NOMO-1 (cell line): ENCODE results near the gene TCF19.
A peak's percentile ranks its signal among the peaks of the same experiment; 100 is the strongest.

Experiments used
- DNase-seq, 2 experiments: peaks; one replicate each; lab custom pipeline; 2025; ENCODE audit not compliant: unreplicated experiment in 2 of 2; lab: John Stamatoyannopoulos, UW

TCF19 gene

GRCh38 chr6:31202259-31203166, 44.1 kb downstream of the TCF19 start:
- no peak for DNase-seq

- DNase-seq, result peak; percentile 53 to 68
Measured at GRCh38 chr6:31203345-31203979, 45.1 kb downstream of the TCF19 start.

GRCh38 chr6:31204751-31205145, 46.4 kb downstream of the TCF19 start:
- DNase-seq, result no peak

GRCh38 chr6:31205638-31206037, 47.2 kb downstream of the TCF19 start:
- DNase-seq, result no peak

- no peak for DNase-seq
Measured at GRCh38 chr6:31208506-31208905, 50.1 kb downstream of the TCF19 start.

- no peak for DNase-seq
Measured at GRCh38 chr6:31209137-31209536, 50.7 kb downstream of the TCF19 start.

- no peak for DNase-seq
Measured at GRCh38 chr6:31210123-31210522, 51.7 kb downstream of the TCF19 start.

- DNase-seq, result no peak
Measured at GRCh38 chr6:31210741-31211532, 52.5 kb downstream of the TCF19 start.
